Stimulated activated CD4-positive, alpha-beta T cell treated with anti-CD3 and anti-CD28 coated beads, Interleukin-1b, Interleukin-23, amount 100 ng/mL, for 1 hour (primary cell): ENCODE results near the gene LYPLAL1.
"Not testable (repeated sequence)": the region's sequence is repeated elsewhere in the genome, so short reads cannot be mapped to it uniquely, and the experiment has no call there.

Experiments
- DNase-seq, 2 donors: peaks; one replicate each; pipeline ENCODE4 v3.0.0-alpha.2; 2020; ENCODE audit warnings: low read depth in 2 of 2

LYPLAL1 gene

GRCh38 chr1:219163401-219163954 is 10.2 kb upstream of the LYPLAL1 start:
- DNase-seq: no peak

GRCh38 chr1:219171192-219171935 is 2.3 kb upstream of the LYPLAL1 start:
- no peak for DNase-seq

GRCh38 chr1:219172821-219173220 is 857 bp upstream of the LYPLAL1 start:
- no peak for DNase-seq

GRCh38 chr1:219173434-219173757 is 282 bp upstream of the LYPLAL1 start:
- no peak for DNase-seq

- no peak for DNase-seq
These were observed 958 bp downstream of the LYPLAL1 start for GRCh38 chr1:219174460-219175211.

- DNase-seq: no peak
These were observed 1.5 kb downstream of the LYPLAL1 start for GRCh38 chr1:219175212-219175564.

- DNase-seq: no peak
These were observed 2.5 kb downstream of the LYPLAL1 start for GRCh38 chr1:219176168-219176567.

- DNase-seq: no peak
These were observed 3.7 kb downstream of the LYPLAL1 start for GRCh38 chr1:219177363-219177762.

GRCh38 chr1:219177940-219178339 is 4.3 kb downstream of the LYPLAL1 start:
- DNase-seq: no peak

GRCh38 chr1:219179293-219179692 is 5.6 kb downstream of the LYPLAL1 start:
- DNase-seq: no peak

GRCh38 chr1:219184337-219184736 is 10.7 kb downstream of the LYPLAL1 start:
- DNase-seq: no peak

GRCh38 chr1:219185486-219186117 is 11.9 kb downstream of the LYPLAL1 start:
- DNase-seq: no peak

GRCh38 chr1:219188331-219188803 is 14.7 kb downstream of the LYPLAL1 start:
- DNase-seq: no peak

- DNase-seq: no peak
These were observed 15.5 kb downstream of the LYPLAL1 start for GRCh38 chr1:219189021-219189824.

- DNase-seq: no peak
These were observed 16.3 kb downstream of the LYPLAL1 start for GRCh38 chr1:219189952-219190351.

- DNase-seq: no peak
These were observed 16.9 kb downstream of the LYPLAL1 start for GRCh38 chr1:219190605-219191004.

GRCh38 chr1:219195833-219196232 is 22.2 kb downstream of the LYPLAL1 start:
- not testable (repeated sequence) for DNase-seq

- no peak for DNase-seq
These were observed 28.0 kb downstream of the LYPLAL1 start for GRCh38 chr1:219201656-219202055.

- no peak for DNase-seq
These were observed 28.9 kb downstream of the LYPLAL1 start for GRCh38 chr1:219202567-219202966.

- no peak for DNase-seq
These were observed 32.7 kb downstream of the LYPLAL1 start for GRCh38 chr1:219206350-219206749.

- no peak for DNase-seq
These were observed 35.9 kb downstream of the LYPLAL1 start for GRCh38 chr1:219209578-219209977.

GRCh38 chr1:219210067-219210466 is 36.4 kb downstream of the LYPLAL1 start:
- DNase-seq: no peak
